Fibroblast of villous mesenchyme (primary cell): ENCODE data around the gene PSMD1. TPM values are rescaled to one million over a fixed set of nuclear protein-coding genes. Genes with fewer than 3 reads are reported as not detected.
A peak's percentile ranks its signal among the peaks of the same experiment; 100 is the strongest.

Source experiments
- DNase-seq: peaks from one replicate; pipeline ENCODE4 v3.0.0-alpha.2; 2010; ENCODE audit warnings: low read depth
- H3K4me3 ChIP-seq: 2 replicates; pipeline ENCODE4 v1.5.1; 2011; ENCODE audit warnings: low read depth, mild to moderate bottlenecking, low read length
- CTCF ChIP-seq: IDR thresholded peaks from 2 replicates; pipeline ENCODE4 v1.5.1; 2012; ENCODE audit warnings: low read depth, mild to moderate bottlenecking, low read length; ENCODE audit not compliant: insufficient read depth
- total RNA-seq: library from RNA; depleted of rRNA; stranded (reverse); fragments of >200 nt; gene quantifications from 2 replicates; pipeline ENCODE4 v1.2.3, GENCODE V29; 2012

PSMD1 gene
- total RNA-seq, 1 donor: 153 TPM

- DNase-seq: no peak
- H3K4me3 ChIP-seq: peak overlapping the region; percentile 89
- no peak for TF ChIP-seq CTCF
These were observed 141.1 kb downstream of the PSMD1 start for GRCh38 chr2:231197706-231198290.

GRCh38 chr2:231198291-231199173, 141.9 kb downstream of the PSMD1 start, which contains the start of gene ARMC9:
Gene ARMC9 (plus strand): TSS chr2:231198631. CDS start chr2:231206239, 7,608 bp downstream.
- TF ChIP-seq CTCF: no peak
- peak within 1 kb of the TSS; percentile 89 for H3K4me3 ChIP-seq
- DNase-seq: peak; percentile 60

GRCh38 chr2:231199219-231199618, 142.6 kb downstream of the PSMD1 start:
- H3K4me3 ChIP-seq: peak overlapping the region; percentile 89
- no peak for TF ChIP-seq CTCF
- peak; percentile 62 for DNase-seq

- DNase-seq: peak; percentile 74
- H3K4me3 ChIP-seq: peak overlapping the region; percentile 89
- TF ChIP-seq CTCF: no peak
These were observed 144.3 kb downstream of the PSMD1 start for GRCh38 chr2:231200805-231201474.

- H3K4me3 ChIP-seq: peak overlapping the region; percentile 89
- DNase-seq: no peak
- no peak for TF ChIP-seq CTCF
These were observed 144.8 kb downstream of the PSMD1 start for GRCh38 chr2:231201475-231201814.

- TF ChIP-seq CTCF: no peak
- DNase-seq: no peak
- H3K4me3 ChIP-seq: no peak overlapping the region
These were observed 146.4 kb downstream of the PSMD1 start for GRCh38 chr2:231203087-231203486.
